Measurements from ENCODE around the gene CLEC18A.
"Not testable (repeated sequence)": the region's sequence is repeated elsewhere in the genome, so short reads cannot be mapped to it uniquely, and the experiment has no call there.

GRCh38 chr16:69985196-69985595 is 34.1 kb downstream of the CLEC18A start:
- not testable (repeated sequence) for TF ChIP-seq CTCF (conservative IDR thresholded peaks at IDR 0.05 in 1 of 2, IDR thresholded peaks at IDR 0.05 in 1 of 2; ENCODE audit: extremely low read depth in 1 of 2, insufficient read depth in 1 of 2, low read depth in 1 of 2, low read length in 2 of 2); EZH2 (IDR thresholded peaks at IDR 0.05; ENCODE audit: borderline replicate concordance, low read length)

Data from mammary epithelial cell (primary cell).